H9 (cell line): ENCODE results near the gene SSTR3. TPM values are rescaled to one million over a fixed set of nuclear protein-coding genes. Genes with fewer than 3 reads are reported as not detected.

ENCODE experiments used
- DNase-seq: peaks from one replicate; pipeline ENCODE4 v3.0.0-alpha.2; 2017
- H2AFZ ChIP-seq: one replicate; pipeline ENCODE4 v1.6.1; 2013; ENCODE audit warnings: mild to moderate bottlenecking, low read length, control low read depth, moderate library complexity
- H2AK5ac ChIP-seq: 2 replicates; pipeline ENCODE4 v1.6.1; 2013; ENCODE audit warnings: low read length, control low read depth, mixed read lengths; ENCODE audit not compliant: insufficient read length
- H2BK120ac ChIP-seq: one replicate; pipeline ENCODE4 v1.6.1; 2013; ENCODE audit warnings: low read depth, mild to moderate bottlenecking, low read length, control low read depth, inconsistent platforms; ENCODE audit not compliant: poor library complexity, severe bottlenecking
- H2BK12ac ChIP-seq: 2 replicates; pipeline ENCODE4 v1.6.1; 2013; ENCODE audit warnings: low read length, control low read depth, mixed read lengths, low read depth; ENCODE audit not compliant: insufficient read length
- H2BK15ac ChIP-seq: 2 replicates; pipeline ENCODE4 v1.6.1; 2013; ENCODE audit warnings: low read depth, low read length, control low read depth
- H2BK20ac ChIP-seq: one replicate; pipeline ENCODE4 v1.6.1; 2013; ENCODE audit warnings: low read depth, mild to moderate bottlenecking, low read length, control low read depth, inconsistent platforms; ENCODE audit not compliant: poor library complexity, severe bottlenecking
- H2BK5ac ChIP-seq: 2 replicates; pipeline ENCODE4 v1.6.1; 2013; ENCODE audit warnings: low read length, control low read depth, mixed read lengths; ENCODE audit not compliant: insufficient read length
- H3K14ac ChIP-seq: 2 replicates; pipeline ENCODE4 v1.6.1; 2013; ENCODE audit warnings: low read length, control low read depth; ENCODE audit not compliant: insufficient read depth
- H3K18ac ChIP-seq: 2 replicates; pipeline ENCODE4 v1.6.1; 2013; ENCODE audit warnings: low read depth, mild to moderate bottlenecking, mixed read lengths, low read length, control low read depth; ENCODE audit not compliant: insufficient read length
- H3K23ac ChIP-seq: 2 replicates; pipeline ENCODE4 v1.6.1; 2013; ENCODE audit warnings: low read length, control low read depth, mixed read lengths, low read depth; ENCODE audit not compliant: insufficient read length
- H3K23me2 ChIP-seq: 2 replicates; pipeline ENCODE4 v1.6.1; 2013; ENCODE audit warnings: low read depth, mild to moderate bottlenecking, mixed read lengths, low read length, control low read depth; ENCODE audit not compliant: insufficient read length, poor library complexity, severe bottlenecking
- H3K27ac ChIP-seq: 2 replicates; pipeline ENCODE4 v1.5.1; 2013; ENCODE audit warnings: low read length, control low read depth, mixed read lengths, low read depth; ENCODE audit not compliant: insufficient read length
- H3K27me3 ChIP-seq: 2 replicates; pipeline ENCODE4 v1.6.1; 2013; ENCODE audit warnings: low read length, control low read depth, inconsistent platforms; ENCODE audit not compliant: insufficient read depth
- H3K4ac ChIP-seq: 2 replicates; pipeline ENCODE4 v1.6.1; 2013; ENCODE audit warnings: low read depth, mild to moderate bottlenecking, control low read depth, inconsistent platforms, low read length, moderate library complexity
- H3K4me1 ChIP-seq: 2 replicates; pipeline ENCODE4 v1.6.1; 2013; ENCODE audit warnings: low read length, control low read depth, inconsistent platforms; ENCODE audit not compliant: insufficient read depth
- H3K4me2 ChIP-seq: 2 replicates; pipeline ENCODE4 v1.6.1; 2013; ENCODE audit warnings: low read length, control low read depth, mixed read lengths; ENCODE audit not compliant: insufficient read length, insufficient read depth
- H3K56ac ChIP-seq: 2 replicates; pipeline ENCODE4 v1.6.1; 2013; ENCODE audit warnings: low read depth, mild to moderate bottlenecking, mixed read lengths, low read length, control low read depth; ENCODE audit not compliant: insufficient read length
- H3K79me1 ChIP-seq: 2 replicates; pipeline ENCODE4 v1.6.1; 2013; ENCODE audit warnings: low read depth, mild to moderate bottlenecking, moderate library complexity, low read length, control low read depth, inconsistent platforms; ENCODE audit not compliant: insufficient read depth, poor library complexity, severe bottlenecking
- H3K79me2 ChIP-seq: 2 replicates; pipeline ENCODE4 v1.6.1; 2013; ENCODE audit warnings: low read length, control low read depth, inconsistent platforms; ENCODE audit not compliant: insufficient read depth
- H3K9ac ChIP-seq: 2 replicates; pipeline ENCODE4 v1.6.1; 2013; ENCODE audit warnings: low read length, control low read depth, mixed read lengths; ENCODE audit not compliant: insufficient read length; ENCODE audit errors: extremely low read depth
- H3K9me3 ChIP-seq: one replicate; pipeline ENCODE4 v1.6.1; 2013; ENCODE audit warnings: low read depth, low read length, inconsistent platforms; ENCODE audit not compliant: control insufficient read depth
- H3T11ph ChIP-seq: one replicate; pipeline ENCODE4 v1.6.1; 2013; ENCODE audit warnings: mild to moderate bottlenecking, low read length, control low read depth, inconsistent platforms
- H4K20me1 ChIP-seq: one replicate; pipeline ENCODE4 v1.6.1; 2013; ENCODE audit not compliant: control insufficient read depth, insufficient read length, insufficient read depth
- H4K5ac ChIP-seq: 2 replicates; pipeline ENCODE4 v1.6.1; 2013; ENCODE audit warnings: low read depth, mild to moderate bottlenecking, mixed read lengths, low read length, control low read depth; ENCODE audit not compliant: insufficient read length
- H4K8ac ChIP-seq: replicated peaks from 2 replicates; pipeline ENCODE4 v1.6.1; 2013; ENCODE audit warnings: low read length, control low read depth, mixed read lengths, low read depth; ENCODE audit not compliant: insufficient read length
- H4K91ac ChIP-seq: 2 replicates; pipeline ENCODE4 v1.6.1; 2013; ENCODE audit warnings: low read depth, mild to moderate bottlenecking, moderate library complexity, mixed read lengths, low read length, control low read depth; ENCODE audit not compliant: insufficient read length
- H3K27ac Mint-ChIP-seq, 3 experiments: 2 replicates in 2 of 3; 3 replicates in 1 of 3; pipeline ENCODE4 v1.8.0; 2020 to 2021; ENCODE audit warnings: mixed read lengths in 3 of 3, mild to moderate bottlenecking in 1 of 3, moderate library complexity in 1 of 3
- H3K27me3 Mint-ChIP-seq: 2 replicates; pipeline ENCODE4 v1.8.0; 2021; ENCODE audit warnings: low read depth, mild to moderate bottlenecking, moderate library complexity, mixed read lengths
- H3K36me3 Mint-ChIP-seq, 3 experiments: 2 replicates in 2 of 3; 3 replicates in 1 of 3; pipeline ENCODE4 v1.8.0; 2020 to 2021; ENCODE audit warnings: low read depth in 3 of 3, mixed read lengths in 3 of 3; ENCODE audit not compliant: insufficient read depth in 1 of 3
- H3K4me1 Mint-ChIP-seq, 2 experiments: 2 replicates each; pipeline ENCODE4 v1.8.0; 2020; ENCODE audit warnings: mixed read lengths in 2 of 2
- H3K4me3 Mint-ChIP-seq, 2 experiments: 2 replicates in 1 of 2; 3 replicates in 1 of 2; pipeline ENCODE4 v1.8.0; 2020 to 2021; ENCODE audit warnings: mild to moderate bottlenecking in 2 of 2, mixed read lengths in 2 of 2, moderate library complexity in 1 of 2
- H3K9me3 Mint-ChIP-seq, 2 experiments: 2 replicates in 1 of 2; 3 replicates in 1 of 2; pipeline ENCODE4 v1.8.0; 2020; ENCODE audit warnings: mild to moderate bottlenecking in 2 of 2, mixed read lengths in 2 of 2, moderate library complexity in 1 of 2
- whole genome bisulfite sequencing: extraction: QIAGEN DNeasy Blood & Tissue Kit; methylation state at CpG from one replicate; pipeline ENCODE4 v1.1.7; 2013; ENCODE audit warnings: missing lambda C conversion rate, low lambda C conversion rate, mixed read lengths; ENCODE audit not compliant: insufficient read length; ENCODE audit errors: extremely low coverage; 5-methylcytosine and 5-hydroxymethylcytosine counted together
- total RNA-seq: library from RNA; stranded (reverse); gene quantifications from 2 replicates; pipeline ENCODE4 v1.2.1, GENCODE V29; 2021
- TF ChIP-seq, protein P1 (sequence below): fragments of 200-600 bp; sonication (generic); conservative IDR thresholded peaks from 3 replicates; pipeline ENCODE4 v1.8.0; 2021; ENCODE audit warnings: antibody characterized with exemption, mild to moderate bottlenecking

The SSTR3 gene
- total RNA-seq, 1 experiment from 2014 or later = 0.68 TPM

DNA sequence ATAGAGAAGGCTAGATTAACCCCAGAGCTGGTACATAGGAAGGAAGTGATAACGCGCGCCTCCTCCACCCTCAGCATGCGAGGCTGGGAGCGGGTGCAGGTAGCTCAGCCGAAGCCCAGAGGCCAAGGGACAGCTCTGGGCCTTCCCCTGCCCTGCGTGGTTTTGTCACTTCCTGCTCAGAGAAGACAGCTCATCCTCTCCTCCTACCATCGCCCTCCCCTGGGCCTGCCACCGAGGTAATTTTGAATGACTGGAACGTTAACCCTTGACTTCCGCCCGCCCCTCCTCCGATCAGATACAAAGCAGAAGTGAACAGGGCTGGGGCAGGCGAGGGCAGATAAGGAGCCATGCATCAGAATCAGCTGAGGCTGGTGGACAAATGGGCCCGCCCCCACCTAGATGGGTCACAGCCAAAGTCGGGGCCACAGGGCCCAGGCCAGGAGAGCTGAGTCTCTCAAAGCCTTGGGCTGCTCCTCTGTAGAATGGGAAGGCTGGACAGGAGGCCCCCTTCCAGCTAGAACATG, 30.2 kb upstream of the SSTR3 start:
- no peaks in the 10 kb centered on the region; a peak in 1 of 5 replicates for H3K9me3 Mint-ChIP-seq
- peaks cover 14% of the 10 kb centered on the region for H3K27me3 Mint-ChIP-seq

More for the DNA sequence above, 30.2 kb upstream of the SSTR3 start:
- Histone ChIP-seq H3K27ac (no peak overlapping the region), H2AFZ (no peak overlapping the region), H3T11ph (no peak overlapping the region), H4K5ac (no peak overlapping the region), H2BK12ac (no peak overlapping the region), H3K27me3 (no peaks in the 10 kb centered on the region), H3K23me2 (no peaks in the 10 kb centered on the region), H3K79me2 (no peaks in the 10 kb centered on the region), H4K20me1 (no peaks in the 10 kb centered on the region), H3K4ac (no peak overlapping the region), H3K9me3 (no peaks in the 10 kb centered on the region), H3K9ac (no peak overlapping the region), H2BK5ac (no peak overlapping the region), H2AK5ac (no peak overlapping the region), H3K14ac (no peak overlapping the region; the same call in 1 of the 2 replicates), H3K4me1 (no peaks in the 10 kb centered on the region), H2BK20ac (no peak overlapping the region), H3K56ac (no peak overlapping the region), H2BK120ac (no peak overlapping the region), H4K91ac (no peak overlapping the region), H3K23ac (no peak overlapping the region), H3K18ac (no peak overlapping the region), H4K8ac (no peak overlapping the region), H3K79me1 (no peaks in the 10 kb centered on the region), H3K4me2 (no peak overlapping the region), H2BK15ac (no peak overlapping the region)
- no CpG with 5 or more reads among the region's 16 CpGs for WGBS
- Mint-ChIP-seq H3K4me3 (no peak overlapping the region), H3K36me3 (no peaks in the 10 kb centered on the region), H3K27ac (no peak overlapping the region), H3K4me1 (peaks cover 10 to 36% of the 10 kb centered on the region in 2 experiments)
- DNase-seq = no peak
- TF ChIP-seq, protein P1, sequence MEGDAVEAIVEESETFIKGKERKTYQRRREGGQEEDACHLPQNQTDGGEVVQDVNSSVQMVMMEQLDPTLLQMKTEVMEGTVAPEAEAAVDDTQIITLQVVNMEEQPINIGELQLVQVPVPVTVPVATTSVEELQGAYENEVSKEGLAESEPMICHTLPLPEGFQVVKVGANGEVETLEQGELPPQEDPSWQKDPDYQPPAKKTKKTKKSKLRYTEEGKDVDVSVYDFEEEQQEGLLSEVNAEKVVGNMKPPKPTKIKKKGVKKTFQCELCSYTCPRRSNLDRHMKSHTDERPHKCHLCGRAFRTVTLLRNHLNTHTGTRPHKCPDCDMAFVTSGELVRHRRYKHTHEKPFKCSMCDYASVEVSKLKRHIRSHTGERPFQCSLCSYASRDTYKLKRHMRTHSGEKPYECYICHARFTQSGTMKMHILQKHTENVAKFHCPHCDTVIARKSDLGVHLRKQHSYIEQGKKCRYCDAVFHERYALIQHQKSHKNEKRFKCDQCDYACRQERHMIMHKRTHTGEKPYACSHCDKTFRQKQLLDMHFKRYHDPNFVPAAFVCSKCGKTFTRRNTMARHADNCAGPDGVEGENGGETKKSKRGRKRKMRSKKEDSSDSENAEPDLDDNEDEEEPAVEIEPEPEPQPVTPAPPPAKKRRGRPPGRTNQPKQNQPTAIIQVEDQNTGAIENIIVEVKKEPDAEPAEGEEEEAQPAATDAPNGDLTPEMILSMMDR = no peak
